IPS-18a (cell line): ENCODE measurements around the gene USP34.

Source experiments
- H3K27ac ChIP-seq: one replicate; pipeline ENCODE4 v1.5.1; 2013; ENCODE audit warnings: low read length
- H3K27me3 ChIP-seq: one replicate; pipeline ENCODE4 v1.6.1; 2013; ENCODE audit warnings: mild to moderate bottlenecking, low read length; ENCODE audit not compliant: control insufficient read depth, insufficient read depth
- H3K36me3 ChIP-seq: one replicate; pipeline ENCODE4 v1.6.1; 2013; ENCODE audit warnings: low read depth, low read length; ENCODE audit not compliant: control insufficient read depth
- H3K4me1 ChIP-seq: one replicate; pipeline ENCODE4 v1.6.1; 2013; ENCODE audit warnings: low read depth, low read length; ENCODE audit not compliant: control insufficient read depth
- H3K4me3 ChIP-seq: one replicate; pipeline ENCODE4 v1.5.1; 2013; ENCODE audit warnings: low read length
- H3K9ac ChIP-seq: one replicate; pipeline ENCODE4 v1.6.1; 2013; ENCODE audit warnings: mild to moderate bottlenecking, low read length, moderate library complexity
- H3K9me3 ChIP-seq: one replicate; pipeline ENCODE4 v1.6.1; 2013; ENCODE audit warnings: low read depth, low read length; ENCODE audit not compliant: control insufficient read depth

USP34 gene

GRCh38 chr2:61254536-61254935, 216.4 kb downstream of the USP34 start:
- Histone ChIP-seq H3K36me3 (peaks cover 30% of the 10 kb centered on the region), H3K9ac (no peak overlapping the region), H3K4me1 (no peaks in the 10 kb centered on the region), H3K27me3 (no peaks in the 10 kb centered on the region), H3K27ac (no peak overlapping the region), H3K9me3 (no peaks in the 10 kb centered on the region), H3K4me3 (no peak overlapping the region)

GRCh38 chr2:61253136-61253535, 217.8 kb downstream of the USP34 start:
- Histone ChIP-seq H3K36me3 (peaks cover 29% of the 10 kb centered on the region), H3K27ac (no peak overlapping the region), H3K9me3 (no peaks in the 10 kb centered on the region), H3K27me3 (no peaks in the 10 kb centered on the region), H3K4me3 (no peak overlapping the region), H3K4me1 (no peaks in the 10 kb centered on the region), H3K9ac (no peak overlapping the region)

GRCh38 chr2:61252031-61252430, 218.9 kb downstream of the USP34 start:
- H3K4me3 ChIP-seq, result no peak overlapping the region
- peaks cover 40% of the 10 kb centered on the region for H3K36me3 ChIP-seq
- no peaks in the 10 kb centered on the region for H3K4me1 ChIP-seq

GRCh38 chr2:61249521-61250071, 221.3 kb downstream of the USP34 start:
- no peak overlapping the region for H3K4me3 ChIP-seq
- H3K9me3 ChIP-seq, result no peaks in the 10 kb centered on the region
- H3K4me1 ChIP-seq, result no peaks in the 10 kb centered on the region
- H3K27me3 ChIP-seq, result no peaks in the 10 kb centered on the region
- no peak overlapping the region for H3K27ac ChIP-seq
- no peak overlapping the region for H3K9ac ChIP-seq
- H3K36me3 ChIP-seq, result peaks cover 36% of the 10 kb centered on the region

More at GRCh38 chr2:61252031-61252430, 218.9 kb downstream of the USP34 start:
- Histone ChIP-seq H3K9ac (no peak overlapping the region), H3K27me3 (no peaks in the 10 kb centered on the region), H3K27ac (no peak overlapping the region), H3K9me3 (no peaks in the 10 kb centered on the region)

GRCh38 chr2:61247204-61247812, 223.6 kb downstream of the USP34 start:
- no peaks in the 10 kb centered on the region for H3K27me3 ChIP-seq
- H3K4me3 ChIP-seq, result no peak overlapping the region
- peaks cover 40% of the 10 kb centered on the region for H3K36me3 ChIP-seq
- no peaks in the 10 kb centered on the region for H3K9me3 ChIP-seq
- H3K9ac ChIP-seq, result no peak overlapping the region
- H3K27ac ChIP-seq, result no peak overlapping the region
- peaks cover 4% of the 10 kb centered on the region for H3K4me1 ChIP-seq

GRCh38 chr2:61244694-61245093, 226.2 kb downstream of the USP34 start:
- H3K36me3 ChIP-seq, result peaks cover 48% of the 10 kb centered on the region
- H3K9me3 ChIP-seq, result no peaks in the 10 kb centered on the region
- H3K9ac ChIP-seq, result no peak overlapping the region
- H3K4me1 ChIP-seq, result peaks cover 6% of the 10 kb centered on the region
- H3K4me3 ChIP-seq, result no peak overlapping the region
- no peaks in the 10 kb centered on the region for H3K27me3 ChIP-seq
- H3K27ac ChIP-seq, result no peak overlapping the region

- H3K27me3 ChIP-seq, result no peaks in the 10 kb centered on the region
- peaks cover 6% of the 10 kb centered on the region for H3K4me1 ChIP-seq
- H3K4me3 ChIP-seq, result no peak overlapping the region
- H3K9me3 ChIP-seq, result no peaks in the 10 kb centered on the region
- peaks cover 33% of the 10 kb centered on the region for H3K36me3 ChIP-seq
- no peak overlapping the region for H3K9ac ChIP-seq
- no peak overlapping the region for H3K27ac ChIP-seq
Observed at GRCh38 chr2:61241266-61241665, 229.6 kb downstream of the USP34 start.

GRCh38 chr2:61238219-61239012, 232.5 kb downstream of the USP34 start:
- peaks cover 6% of the 10 kb centered on the region for H3K4me1 ChIP-seq
- no peak overlapping the region for H3K9ac ChIP-seq
- no peak overlapping the region for H3K4me3 ChIP-seq
- peaks cover 23% of the 10 kb centered on the region for H3K36me3 ChIP-seq
- H3K27ac ChIP-seq, result no peak overlapping the region
- H3K9me3 ChIP-seq, result no peaks in the 10 kb centered on the region
- no peaks in the 10 kb centered on the region for H3K27me3 ChIP-seq

GRCh38 chr2:61235716-61236115, 235.2 kb downstream of the USP34 start:
- Histone ChIP-seq H3K27ac (no peak overlapping the region), H3K36me3 (peaks cover 26% of the 10 kb centered on the region), H3K27me3 (no peaks in the 10 kb centered on the region), H3K9ac (no peak overlapping the region), H3K9me3 (no peaks in the 10 kb centered on the region), H3K4me1 (no peaks in the 10 kb centered on the region), H3K4me3 (no peak overlapping the region)

GRCh38 chr2:61233581-61233980, 237.3 kb downstream of the USP34 start:
- H3K4me1 ChIP-seq, result no peaks in the 10 kb centered on the region
- no peak overlapping the region for H3K9ac ChIP-seq
- H3K27me3 ChIP-seq, result no peaks in the 10 kb centered on the region
- no peaks in the 10 kb centered on the region for H3K9me3 ChIP-seq
- H3K4me3 ChIP-seq, result no peak overlapping the region
- peaks cover 39% of the 10 kb centered on the region for H3K36me3 ChIP-seq
- H3K27ac ChIP-seq, result no peak overlapping the region

GRCh38 chr2:61229936-61230335, 241.0 kb downstream of the USP34 start:
- no peak overlapping the region for H3K27ac ChIP-seq
- no peaks in the 10 kb centered on the region for H3K9me3 ChIP-seq
- peaks cover 58% of the 10 kb centered on the region for H3K36me3 ChIP-seq
- H3K27me3 ChIP-seq, result no peaks in the 10 kb centered on the region
- no peak overlapping the region for H3K4me3 ChIP-seq
- no peak overlapping the region for H3K9ac ChIP-seq
- no peaks in the 10 kb centered on the region for H3K4me1 ChIP-seq
